GM12891 (cell line): ENCODE data around the gene ZNF467.

Experiments used
- PAX5 ChIP-seq: IDR thresholded peaks from 2 replicates; pipeline ENCODE4 v1.6.1; 2011; ENCODE audit warnings: low read length, moderate library complexity, mild to moderate bottlenecking; ENCODE audit not compliant: insufficient read depth, severe bottlenecking
- POLR2A ChIP-seq: IDR thresholded peaks from 2 replicates; pipeline ENCODE4 v1.6.1; 2011; ENCODE audit warnings: low read depth, low read length, control low read depth
- POU2F2 ChIP-seq: IDR thresholded peaks from 2 replicates; pipeline ENCODE4 v1.6.1; 2011; ENCODE audit warnings: low read depth, mild to moderate bottlenecking, control low read depth, low read length, moderate library complexity
- SPI1 ChIP-seq: IDR thresholded peaks from 2 replicates; pipeline ENCODE4 v1.6.1; 2011; ENCODE audit warnings: low read depth, low read length, control low read depth

DNA sequence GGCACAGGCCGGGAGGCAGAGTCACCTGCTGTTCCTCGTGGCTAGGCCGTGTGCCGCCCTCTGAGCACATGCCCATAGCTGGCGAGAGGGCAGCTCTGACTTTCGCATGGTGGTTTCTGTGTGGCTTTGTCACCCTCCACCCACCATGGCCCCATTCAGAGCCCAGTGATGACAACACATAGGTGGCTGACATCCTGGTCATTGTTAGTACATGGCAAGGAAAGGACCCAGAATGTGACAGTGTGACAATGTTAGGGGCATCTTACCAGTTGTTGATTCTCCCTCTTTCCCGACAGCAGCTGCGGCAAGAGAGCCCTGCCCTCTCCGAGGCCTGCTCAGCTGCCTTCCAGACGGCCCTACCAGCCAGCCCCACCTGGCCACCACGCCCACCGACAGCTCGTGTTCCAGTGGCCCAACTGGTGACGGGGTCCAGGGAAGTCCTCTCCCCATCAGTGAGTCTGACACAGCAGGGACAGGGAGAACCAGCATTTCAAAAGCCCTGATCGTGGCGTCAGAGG, 52.2 kb downstream of the ZNF467 start:
- TF ChIP-seq POLR2A (no peak), SPI1 (no peak), POU2F2 (no peak), PAX5 (no peak)
